ENCODE data around the gene NCDN. TPM values are rescaled to one million over a fixed set of nuclear protein-coding genes. Genes with fewer than 3 reads are reported as not detected.

The NCDN gene
- total and polyA plus RNA-seq, 2 donors (not counting 1 experiment from before 2014, with no cell fraction given) = 18.1 to 33.2 TPM

GRCh38 chr1:35587736-35588135 lies 30.1 kb downstream of the NCDN start:
- TF ChIP-seq EZH2 (IDR thresholded peaks at IDR 0.05; ENCODE audit: low read length, missing control alignments) (no peak), CTCF (conservative IDR thresholded peaks at IDR 0.05 in 1 of 2, IDR thresholded peaks at IDR 0.05 in 1 of 2; ENCODE audit: low read depth in 1 of 2, low read length in 2 of 2) (no peak)
- no peak for DNase-seq (ENCODE audit: low read depth in 2 of 2)
- no peaks in the 10 kb centered on the region for H3K9me3 ChIP-seq (ENCODE audit: control insufficient read depth, insufficient read depth, low read depth, low read length)

GRCh38 chr1:35588197-35588910 lies 30.8 kb downstream of the NCDN start:
- Histone ChIP-seq H3K9me3 (ENCODE audit: control insufficient read depth, insufficient read depth, low read depth, low read length) (no peaks in the 10 kb centered on the region), H2AFZ (ENCODE audit: low read length) (no peak overlapping the region), H3K4me3 (replicated peaks in 1 of 4; ENCODE audit: control extremely low read depth in 1 of 4, insufficient read depth in 1 of 4, low read depth in 3 of 4, low read length in 4 of 4) (no peak overlapping the region), H3K4me1 (ENCODE audit: control insufficient read depth, extremely low read depth, insufficient read depth, low read length) (no peaks in the 10 kb centered on the region), H3K79me2 (ENCODE audit: control insufficient read depth, insufficient read depth, low read length) (no peaks in the 10 kb centered on the region), H3K27ac (ENCODE audit: insufficient read depth, low read length) (no peak overlapping the region), H3K9ac (ENCODE audit: insufficient read depth, low read length) (no peak overlapping the region), H3K4me2 (ENCODE audit: extremely low read depth, insufficient read depth, low read length) (no peak overlapping the region), H4K20me1 (ENCODE audit: control insufficient read depth, extremely low read depth, insufficient read depth, low read length) (no peaks in the 10 kb centered on the region), H3K27me3 (ENCODE audit: control insufficient read depth, insufficient read depth, low read length) (no peaks in the 10 kb centered on the region), H3K36me3 (ENCODE audit: control insufficient read depth, insufficient read depth, low read length) (no peaks in the 10 kb centered on the region)
- DNase-seq (ENCODE audit: low read depth in 2 of 2) = no peak
- TF ChIP-seq CTCF (conservative IDR thresholded peaks at IDR 0.05 in 1 of 2, IDR thresholded peaks at IDR 0.05 in 1 of 2; ENCODE audit: low read depth in 1 of 2, low read length in 2 of 2) (no peak), EZH2 (IDR thresholded peaks at IDR 0.05; ENCODE audit: low read length, missing control alignments) (no peak)

More at GRCh38 chr1:35587736-35588135, 30.1 kb downstream of the NCDN start:
- Histone ChIP-seq H2AFZ (ENCODE audit: low read length) (no peak overlapping the region), H3K27ac (ENCODE audit: insufficient read depth, low read length) (no peak overlapping the region), H3K36me3 (ENCODE audit: control insufficient read depth, insufficient read depth, low read length) (no peaks in the 10 kb centered on the region), H3K4me1 (ENCODE audit: control insufficient read depth, extremely low read depth, insufficient read depth, low read length) (no peaks in the 10 kb centered on the region), H3K4me3 (replicated peaks in 1 of 4; ENCODE audit: control extremely low read depth in 1 of 4, insufficient read depth in 1 of 4, low read depth in 3 of 4, low read length in 4 of 4) (no peak overlapping the region), H4K20me1 (ENCODE audit: control insufficient read depth, extremely low read depth, insufficient read depth, low read length) (no peaks in the 10 kb centered on the region), H3K4me2 (ENCODE audit: extremely low read depth, insufficient read depth, low read length) (no peak overlapping the region), H3K9ac (ENCODE audit: insufficient read depth, low read length) (no peak overlapping the region), H3K27me3 (ENCODE audit: control insufficient read depth, insufficient read depth, low read length) (no peaks in the 10 kb centered on the region), H3K79me2 (ENCODE audit: control insufficient read depth, insufficient read depth, low read length) (no peaks in the 10 kb centered on the region)

DNA sequence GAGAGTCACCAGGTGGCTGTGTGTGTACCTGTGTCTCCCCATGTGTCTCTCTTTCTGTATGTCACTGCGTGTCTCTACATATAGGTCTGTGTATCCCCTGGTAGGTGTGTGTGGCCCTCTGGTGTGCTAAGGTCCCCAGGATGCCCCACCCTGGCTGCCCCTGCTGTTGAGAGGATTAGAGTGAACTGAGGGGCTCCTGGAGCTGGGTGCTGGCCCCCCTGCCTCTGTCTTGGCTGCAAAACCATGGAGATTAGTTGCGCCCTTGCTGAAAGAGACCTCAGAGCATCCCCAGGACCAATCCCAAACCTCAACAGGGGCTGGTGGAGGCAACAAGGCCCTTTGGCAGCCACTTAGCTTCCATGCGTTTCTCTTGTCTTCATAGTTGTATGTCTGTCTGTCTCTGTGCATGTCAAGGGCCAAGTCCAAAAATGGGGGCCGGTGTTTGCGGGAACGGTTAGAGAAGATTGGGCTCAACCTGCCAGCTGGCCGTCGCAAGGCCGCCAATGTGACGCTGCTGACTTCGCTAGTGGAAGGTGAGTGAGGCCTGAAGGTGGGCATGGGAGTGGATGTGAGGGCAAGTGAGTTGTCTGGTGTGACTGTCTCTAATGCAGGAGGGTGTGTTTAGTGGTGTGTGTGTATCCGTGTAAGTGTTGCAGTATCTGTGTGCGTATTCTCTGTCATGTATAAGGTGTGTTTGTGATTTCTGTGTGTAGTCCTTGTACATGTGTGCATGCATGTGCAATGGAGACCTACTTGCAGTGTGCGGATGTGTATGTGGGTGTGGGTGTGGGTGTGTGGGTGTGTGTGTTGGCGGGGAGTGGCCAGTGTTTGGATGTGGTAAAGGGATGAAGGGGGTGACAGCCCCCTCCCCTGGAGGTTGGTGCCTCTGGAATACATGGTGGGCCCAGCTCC lies 32.2 kb downstream of the NCDN start:
- Histone ChIP-seq H4K20me1 (ENCODE audit: control insufficient read depth, extremely low read depth, insufficient read depth, low read length) (no peaks in the 10 kb centered on the region), H3K4me2 (ENCODE audit: extremely low read depth, insufficient read depth, low read length) (no peak overlapping the region), H3K36me3 (ENCODE audit: control insufficient read depth, insufficient read depth, low read length) (no peaks in the 10 kb centered on the region), H2AFZ (ENCODE audit: low read length) (no peak overlapping the region), H3K4me1 (ENCODE audit: control insufficient read depth, extremely low read depth, insufficient read depth, low read length) (no peaks in the 10 kb centered on the region), H3K27ac (ENCODE audit: insufficient read depth, low read length) (no peak overlapping the region), H3K4me3 (replicated peaks in 1 of 4; ENCODE audit: control extremely low read depth in 1 of 4, insufficient read depth in 1 of 4, low read depth in 3 of 4, low read length in 4 of 4) (no peak overlapping the region), H3K9ac (ENCODE audit: insufficient read depth, low read length) (no peak overlapping the region), H3K27me3 (ENCODE audit: control insufficient read depth, insufficient read depth, low read length) (no peaks in the 10 kb centered on the region), H3K9me3 (ENCODE audit: control insufficient read depth, insufficient read depth, low read depth, low read length) (no peaks in the 10 kb centered on the region), H3K79me2 (ENCODE audit: control insufficient read depth, insufficient read depth, low read length) (no peaks in the 10 kb centered on the region)
- TF ChIP-seq CTCF (conservative IDR thresholded peaks at IDR 0.05 in 1 of 2, IDR thresholded peaks at IDR 0.05 in 1 of 2; ENCODE audit: low read depth in 1 of 2, low read length in 2 of 2) (no peak), EZH2 (IDR thresholded peaks at IDR 0.05; ENCODE audit: low read length, missing control alignments) (no peak)
- DNase-seq (ENCODE audit: low read depth in 2 of 2) = no peak

Measured in fibroblast of lung (primary cell).